Skeletal muscle tissue (tissue), 4 donors: ENCODE measurements around the gene SNX25. TPM values are rescaled to one million over a fixed set of nuclear protein-coding genes. Genes with fewer than 3 reads are reported as not detected.
"Not testable (repeated sequence)": the region's sequence is repeated elsewhere in the genome, so short reads cannot be mapped to it uniquely, and the experiment has no call there.

Experiments
- H3K27ac ChIP-seq: one replicate; pipeline ENCODE4 v1.7.0; 2013; ENCODE audit warnings: mild to moderate bottlenecking, low read depth, low read length, inconsistent platforms
- H3K27me3 ChIP-seq, 3 donors: one replicate each; pipeline ENCODE4 v1.7.0; 2013; ENCODE audit warnings: low read length in 3 of 3; ENCODE audit not compliant: control insufficient read depth in 3 of 3, insufficient read depth in 3 of 3
- H3K36me3 ChIP-seq, 3 donors: one replicate each; pipeline ENCODE4 v1.7.0; 2013; ENCODE audit warnings: low read length in 3 of 3; ENCODE audit not compliant: control insufficient read depth in 3 of 3, insufficient read depth in 3 of 3
- H3K4me1 ChIP-seq, 3 donors: one replicate each; pipeline ENCODE4 v1.7.0; 2013; ENCODE audit warnings: low read length in 3 of 3, mild to moderate bottlenecking in 3 of 3; ENCODE audit not compliant: control insufficient read depth in 3 of 3, insufficient read depth in 3 of 3
- H3K4me3 ChIP-seq, 3 donors: one replicate each; pipeline ENCODE4 v1.7.0; 2013; ENCODE audit warnings: low read length in 3 of 3
- H3K9ac ChIP-seq, 3 donors: one replicate each; pipeline ENCODE4 v1.7.0; 2013; ENCODE audit warnings: low read length in 3 of 3, mild to moderate bottlenecking in 3 of 3, moderate library complexity in 2 of 3, low read depth in 1 of 3
- H3K9me3 ChIP-seq, 3 donors: one replicate each; pipeline ENCODE4 v1.7.0; 2013; ENCODE audit warnings: low read length in 3 of 3; ENCODE audit not compliant: control insufficient read depth in 3 of 3
- total RNA-seq: library from RNA; depleted of rRNA; stranded (reverse); fragments of >200 nt; gene quantifications from one replicate; pipeline ENCODE4 v1.2.3, GENCODE V29; 2014
- donor health status: Osteomylitis.

SNX25 gene
- total RNA-seq, 1 donor from 2014 or later, result 12.5 TPM

- Histone ChIP-seq H3K9ac (no peak overlapping the region), H3K4me3 (no peak overlapping the region), H3K27me3 (no peaks in the 10 kb centered on the region), H3K36me3 (no peaks in the 10 kb centered on the region), H3K27ac (no peak overlapping the region), H3K4me1 (peaks cover 0 to 6% (median 5%) of the 10 kb centered on the region in 3 donors), H3K9me3 (no peaks in the 10 kb centered on the region)
Measured at GRCh38 chr4:185257086-185257485, 47.7 kb downstream of the SNX25 start.

DNA sequence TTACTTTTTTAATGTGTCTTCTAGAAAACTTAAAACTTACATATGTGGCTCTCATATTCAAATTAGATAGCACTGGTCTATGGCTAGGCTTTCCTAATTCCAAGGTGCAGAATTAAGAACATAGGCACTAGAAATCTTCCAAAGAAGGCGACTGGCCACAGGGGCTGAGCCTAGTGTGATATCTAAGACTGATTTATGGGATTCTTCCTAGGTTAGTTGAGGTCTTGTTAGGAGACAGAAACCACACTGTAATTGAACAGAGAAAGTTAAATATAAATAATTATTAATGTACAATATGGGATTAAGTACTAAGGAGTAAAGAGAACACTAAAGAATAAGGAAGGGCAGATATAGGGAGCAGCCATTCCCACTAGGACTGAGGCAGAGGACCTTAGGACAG, 48.3 kb downstream of the SNX25 start:
- Histone ChIP-seq H3K27me3 (no peaks in the 10 kb centered on the region), H3K4me3 (no peak overlapping the region), H3K27ac (no peak overlapping the region), H3K9ac (no peak overlapping the region), H3K36me3 (no peaks in the 10 kb centered on the region), H3K4me1 (peaks cover 0 to 6% (median 5%) of the 10 kb centered on the region in 3 donors), H3K9me3 (no peaks in the 10 kb centered on the region)

GRCh38 chr4:185258741-185259140, 49.3 kb downstream of the SNX25 start:
- not testable (repeated sequence) for H3K27me3 ChIP-seq, H3K4me3 ChIP-seq, H3K36me3 ChIP-seq, H3K9ac ChIP-seq, H3K9me3 ChIP-seq, H3K4me1 ChIP-seq
- H3K27ac ChIP-seq, result peak overlapping the region; percentile 38

- Histone ChIP-seq H3K9me3 (no peaks in the 10 kb centered on the region), H3K4me1 (peaks cover 0 to 6% (median 5%) of the 10 kb centered on the region in 3 donors), H3K36me3 (no peaks in the 10 kb centered on the region), H3K4me3 (no peak overlapping the region), H3K27ac (no peak overlapping the region), H3K9ac (no peak overlapping the region), H3K27me3 (no peaks in the 10 kb centered on the region)
Measured at GRCh38 chr4:185259719-185260118, 50.3 kb downstream of the SNX25 start.

GRCh38 chr4:185261946-185262345, 52.5 kb downstream of the SNX25 start:
- H3K27me3 ChIP-seq, result no peaks in the 10 kb centered on the region
- H3K9ac ChIP-seq, result no peak overlapping the region
- no peaks in the 10 kb centered on the region for H3K9me3 ChIP-seq
- peaks cover 0 to 6% (median 5%) of the 10 kb centered on the region in 3 donors for H3K4me1 ChIP-seq
- H3K27ac ChIP-seq, result no peak overlapping the region
- H3K4me3 ChIP-seq, result no peak overlapping the region
- H3K36me3 ChIP-seq, result peaks cover 0 to 3% (median 0%) of the 10 kb centered on the region in 3 donors

GRCh38 chr4:185263419-185263818, 54.0 kb downstream of the SNX25 start:
- Histone ChIP-seq H3K27me3 (no peaks in the 10 kb centered on the region), H3K4me3 (no peak overlapping the region), H3K9ac (no peak overlapping the region), H3K36me3 (peaks cover 0 to 8% (median 0%) of the 10 kb centered on the region in 3 donors), H3K27ac (no peak overlapping the region), H3K4me1 (peaks cover 0 to 2% (median 2%) of the 10 kb centered on the region in 3 donors), H3K9me3 (no peaks in the 10 kb centered on the region)

DNA sequence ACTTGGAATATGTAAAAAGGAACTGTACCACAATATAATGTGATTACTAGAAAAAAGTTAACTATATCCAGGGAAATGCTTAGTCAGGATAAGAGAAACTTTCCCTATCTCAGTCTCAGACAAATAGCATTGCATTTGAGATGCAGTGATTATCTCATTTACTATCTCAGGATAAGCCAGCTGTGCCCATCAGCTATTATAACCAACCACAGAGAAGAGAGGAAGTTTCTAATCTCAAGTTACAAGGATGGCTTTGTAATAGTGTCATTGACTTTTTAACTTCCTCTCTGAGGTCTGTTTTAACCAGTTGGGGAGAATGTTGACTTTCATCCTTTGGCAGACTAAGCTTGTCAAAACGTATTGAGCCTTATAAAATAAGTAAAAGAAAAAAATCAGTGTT, 56.5 kb downstream of the SNX25 start:
- H3K27ac ChIP-seq, result no peak overlapping the region
- no peaks in the 10 kb centered on the region for H3K4me1 ChIP-seq
- peaks cover 0 to 8% (median 0%) of the 10 kb centered on the region in 3 donors for H3K36me3 ChIP-seq
- no peak overlapping the region for H3K9ac ChIP-seq
- H3K9me3 ChIP-seq, result no peaks in the 10 kb centered on the region
- H3K4me3 ChIP-seq, result no peak overlapping the region
- no peaks in the 10 kb centered on the region for H3K27me3 ChIP-seq

DNA sequence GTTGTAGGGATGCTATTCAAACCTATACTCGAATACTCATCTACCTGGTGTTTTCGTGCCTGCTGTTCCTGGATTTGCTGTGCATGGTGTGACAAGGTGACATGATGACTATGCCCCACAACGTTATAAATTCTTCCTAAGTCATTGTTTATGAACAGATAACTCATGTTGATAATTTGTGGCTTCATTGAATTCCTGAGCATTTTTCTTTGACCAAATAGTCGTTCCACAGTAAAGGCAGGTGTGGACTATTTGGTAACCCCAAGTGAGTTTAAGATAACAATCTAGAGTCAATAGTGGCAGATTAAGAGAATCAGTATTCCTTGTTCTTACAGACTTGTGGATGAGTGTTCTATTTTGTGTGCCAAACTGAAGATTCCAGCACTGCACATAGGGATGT, 59.9 kb downstream of the SNX25 start:
- no peaks in the 10 kb centered on the region for H3K9me3 ChIP-seq
- peaks cover 0 to 8% (median 0%) of the 10 kb centered on the region in 3 donors for H3K36me3 ChIP-seq
- H3K27me3 ChIP-seq, result no peaks in the 10 kb centered on the region
- no peak overlapping the region for H3K27ac ChIP-seq
- no peaks in the 10 kb centered on the region for H3K4me1 ChIP-seq
- H3K4me3 ChIP-seq, result no peak overlapping the region
- H3K9ac ChIP-seq, result no peak overlapping the region

GRCh38 chr4:185270037-185270436, 60.6 kb downstream of the SNX25 start:
- H3K9me3 ChIP-seq, result no peaks in the 10 kb centered on the region
- no peaks in the 10 kb centered on the region for H3K27me3 ChIP-seq
- no peaks in the 10 kb centered on the region for H3K4me1 ChIP-seq
- peaks cover 0 to 8% (median 0%) of the 10 kb centered on the region in 3 donors for H3K36me3 ChIP-seq
- H3K9ac ChIP-seq, result no peak overlapping the region
- H3K27ac ChIP-seq, result no peak overlapping the region
- no peak overlapping the region for H3K4me3 ChIP-seq

DNA sequence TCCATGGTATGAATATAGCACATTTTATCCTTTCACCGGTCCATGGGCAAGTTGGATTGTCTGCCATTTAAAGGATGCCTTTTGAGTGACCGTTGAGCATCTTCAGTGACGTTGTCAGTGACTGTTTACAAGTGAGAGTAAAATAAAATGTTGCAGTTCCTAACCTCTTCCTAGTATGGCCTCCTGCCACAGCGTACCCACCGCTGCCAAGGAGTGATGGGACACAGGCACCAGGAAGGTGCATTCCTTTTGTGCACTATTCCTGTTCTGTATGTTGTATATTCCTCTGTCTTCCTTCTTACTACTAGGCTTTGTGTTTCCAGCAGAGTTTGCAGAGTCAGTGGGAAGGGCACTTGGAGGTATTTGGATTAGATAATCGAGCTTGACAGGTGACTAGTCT, 61.5 kb downstream of the SNX25 start:
- Histone ChIP-seq H3K36me3 (peaks cover 0 to 8% (median 0%) of the 10 kb centered on the region in 3 donors), H3K9me3 (no peaks in the 10 kb centered on the region), H3K9ac (no peak overlapping the region), H3K27me3 (no peaks in the 10 kb centered on the region), H3K27ac (no peak overlapping the region), H3K4me3 (no peak overlapping the region), H3K4me1 (no peaks in the 10 kb centered on the region)

DNA sequence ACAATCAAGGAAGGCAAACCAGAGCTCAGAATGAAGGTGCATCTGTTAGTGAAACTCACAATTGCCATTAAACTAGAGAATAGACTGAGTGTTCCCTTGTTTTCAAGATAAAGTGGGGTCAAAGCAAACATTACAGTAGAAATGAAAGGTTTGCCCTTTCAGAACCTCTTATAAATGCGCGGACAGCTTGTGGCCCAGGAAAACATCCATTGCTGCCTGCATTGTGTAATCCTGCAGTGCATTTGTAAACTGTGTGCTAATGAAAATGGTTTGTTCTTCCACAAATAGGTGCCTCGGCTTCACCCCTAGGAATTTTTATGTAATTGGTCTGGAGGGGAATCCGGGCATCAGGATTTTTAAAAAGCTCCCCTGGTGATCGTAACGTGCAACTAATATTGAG, 62.8 kb downstream of the SNX25 start:
- Histone ChIP-seq H3K4me1 (no peaks in the 10 kb centered on the region), H3K9ac (no peak overlapping the region), H3K9me3 (no peaks in the 10 kb centered on the region), H3K27ac (no peak overlapping the region), H3K36me3 (peaks cover 0 to 5% (median 0%) of the 10 kb centered on the region in 3 donors), H3K4me3 (no peak overlapping the region), H3K27me3 (no peaks in the 10 kb centered on the region)
